ENCODE measurements around the gene PRKAR2B.
A peak's percentile ranks its signal among the peaks of the same experiment; 100 is the strongest.

The PRKAR2B gene

GRCh38 chr7:107162475-107162874 lies 118.0 kb downstream of the PRKAR2B start:
- DNase-seq = no peak

DNA sequence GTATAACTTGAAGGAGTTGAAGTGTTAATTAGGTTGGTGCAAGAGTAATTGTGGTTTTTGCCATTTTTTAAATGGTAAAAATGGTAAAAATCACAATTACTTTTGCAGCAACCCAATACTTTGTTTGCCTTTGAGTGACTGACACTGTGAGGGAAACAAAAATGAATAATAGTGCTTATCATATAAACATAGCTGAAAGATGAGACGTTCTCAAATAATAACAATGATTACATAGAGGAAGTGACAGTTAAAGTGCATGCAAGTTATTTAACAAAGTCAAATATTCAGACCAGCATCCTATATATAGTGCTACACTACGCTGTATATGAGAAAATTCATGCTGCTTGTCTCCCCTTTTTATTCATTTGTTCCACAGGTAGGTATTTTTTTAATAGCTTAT lies 119.6 kb downstream of the PRKAR2B start:
- peak; percentile 55 for DNase-seq

DNA sequence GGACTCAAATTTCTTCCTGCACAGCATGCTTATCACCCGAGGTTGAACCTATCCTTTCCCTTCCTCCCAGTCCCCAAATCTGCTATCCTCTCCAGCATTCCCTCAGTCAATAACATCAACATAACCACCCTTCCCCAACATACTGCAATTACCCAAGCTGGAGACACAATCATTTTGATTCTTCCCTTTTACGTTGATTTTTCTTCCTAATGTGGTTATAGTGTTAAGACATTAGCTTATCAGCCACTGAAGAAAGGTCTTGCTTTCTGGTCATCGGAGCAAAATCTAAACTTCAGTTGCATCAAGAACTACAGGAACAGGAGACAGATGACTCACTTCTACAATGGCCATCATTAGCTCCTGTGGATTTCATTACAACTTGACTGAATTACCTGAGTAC lies 120.8 kb downstream of the PRKAR2B start:
- no peak for DNase-seq

DNA sequence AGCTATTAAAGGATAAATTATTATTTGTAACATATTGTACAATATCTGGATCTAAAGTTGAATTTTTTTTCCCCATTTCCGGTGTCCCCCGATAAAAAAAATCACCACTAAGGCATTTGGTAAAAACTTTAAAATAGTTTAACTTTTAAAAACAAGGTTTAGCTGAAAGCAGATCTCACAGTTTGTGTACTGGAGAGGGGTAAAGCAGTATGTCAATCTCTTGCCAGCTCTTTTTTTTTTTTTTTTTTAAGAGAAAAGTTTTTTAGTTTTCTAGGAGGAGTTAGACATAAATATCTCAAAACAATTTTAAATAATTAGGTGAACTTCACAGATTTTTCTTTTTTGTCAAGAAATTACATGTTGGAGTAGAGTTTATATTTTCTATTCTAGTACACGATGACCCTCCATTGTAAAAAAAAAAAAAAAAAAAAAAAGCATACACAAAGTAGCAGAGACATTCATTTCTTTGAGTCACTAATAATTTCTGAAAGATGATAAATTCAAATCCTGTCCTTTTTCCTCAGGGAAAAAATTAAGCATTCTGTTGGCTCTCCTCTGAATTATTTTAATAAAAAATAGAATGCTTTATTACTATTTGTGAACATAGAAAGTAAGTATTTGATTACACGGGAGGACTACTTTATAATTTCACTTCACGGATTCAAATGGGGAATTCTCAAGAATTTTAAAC lies 122.4 kb downstream of the PRKAR2B start:
- no peak for DNase-seq

DNA sequence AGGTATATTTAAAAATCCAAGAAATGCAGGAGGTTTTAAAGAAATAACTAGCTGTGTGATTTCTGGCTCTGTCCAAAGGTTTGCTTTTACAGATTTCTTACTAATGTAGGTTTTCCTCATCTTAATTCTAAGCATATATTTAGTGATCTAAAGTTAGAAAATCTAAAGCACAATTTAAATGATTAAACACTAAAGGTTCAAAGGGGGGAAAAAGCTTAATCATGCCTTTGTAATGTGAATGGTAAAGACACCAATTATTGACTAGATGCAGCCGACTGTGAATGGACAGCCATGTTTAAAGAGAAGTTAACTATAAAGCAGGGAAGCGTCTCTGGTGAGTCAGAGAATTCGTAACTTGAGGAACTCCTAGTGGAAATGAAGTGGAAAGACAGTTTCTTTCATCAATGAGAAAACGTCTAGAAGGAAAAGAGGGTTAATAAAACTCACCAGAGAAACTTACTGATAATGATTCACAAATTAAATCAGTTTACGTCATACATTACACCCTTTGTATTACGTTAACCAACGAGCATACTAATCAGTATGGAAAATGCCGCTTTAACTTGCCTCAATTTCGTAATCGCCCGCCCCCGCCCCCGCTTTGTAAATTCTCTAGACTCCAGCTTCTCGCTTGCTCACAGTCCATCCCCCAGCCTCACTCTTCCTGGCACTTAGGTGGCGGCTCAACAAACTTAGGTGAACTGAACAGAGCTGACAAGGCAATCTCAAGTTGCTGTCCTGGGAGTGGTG lies 123.2 kb downstream of the PRKAR2B start:
- peak; percentile 85 for DNase-seq

DNA sequence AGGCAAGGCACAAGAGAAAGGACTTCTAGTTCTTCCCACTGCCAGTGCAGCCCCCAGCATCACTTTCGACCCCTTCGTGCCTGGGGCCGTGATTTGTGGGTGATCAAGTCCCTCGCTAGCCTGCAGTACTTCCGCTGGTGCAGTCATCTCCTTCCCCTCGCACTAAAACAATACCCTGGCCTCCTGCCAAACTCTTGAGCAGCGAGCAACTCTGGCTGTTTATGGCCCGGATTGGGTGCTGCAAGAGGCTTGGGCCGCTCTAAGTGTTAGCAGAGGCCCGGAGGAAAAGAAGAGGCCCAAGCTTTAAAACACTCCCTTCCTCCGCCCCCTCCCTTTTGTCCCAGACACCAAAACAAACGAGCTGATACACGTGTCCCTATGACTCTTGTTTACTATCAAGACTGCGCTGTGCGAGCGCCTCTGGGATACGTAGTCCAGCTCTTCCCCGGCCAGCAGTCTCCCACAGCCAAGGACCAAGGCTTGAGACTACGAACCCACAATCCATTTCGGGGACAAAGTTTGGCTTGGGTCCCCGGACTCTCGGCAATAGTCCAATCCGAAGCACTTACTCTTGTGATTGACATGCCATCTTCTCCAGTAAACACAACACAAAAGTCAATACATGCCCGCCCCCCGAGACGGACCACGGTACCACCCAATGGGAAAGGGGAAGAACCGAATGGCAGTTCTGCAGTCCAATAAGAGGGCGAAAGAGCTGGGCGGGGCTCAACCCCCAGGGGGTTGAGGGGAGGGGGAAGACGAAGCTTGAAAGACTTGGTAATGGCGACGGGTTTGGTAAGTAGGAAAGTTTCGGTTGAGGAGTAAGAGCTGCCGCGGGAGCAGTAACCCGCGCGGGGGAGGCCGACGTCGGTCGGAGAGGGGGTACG lies 124.0 kb downstream of the PRKAR2B start, which contains the start of gene HBP1:
Gene HBP1 (plus strand): TSS at position 771 of the 887 bp plus-strand sequence. CDS start 10,891 bp downstream, outside the sequence.
- DNase-seq = peak; percentile 100

DNA sequence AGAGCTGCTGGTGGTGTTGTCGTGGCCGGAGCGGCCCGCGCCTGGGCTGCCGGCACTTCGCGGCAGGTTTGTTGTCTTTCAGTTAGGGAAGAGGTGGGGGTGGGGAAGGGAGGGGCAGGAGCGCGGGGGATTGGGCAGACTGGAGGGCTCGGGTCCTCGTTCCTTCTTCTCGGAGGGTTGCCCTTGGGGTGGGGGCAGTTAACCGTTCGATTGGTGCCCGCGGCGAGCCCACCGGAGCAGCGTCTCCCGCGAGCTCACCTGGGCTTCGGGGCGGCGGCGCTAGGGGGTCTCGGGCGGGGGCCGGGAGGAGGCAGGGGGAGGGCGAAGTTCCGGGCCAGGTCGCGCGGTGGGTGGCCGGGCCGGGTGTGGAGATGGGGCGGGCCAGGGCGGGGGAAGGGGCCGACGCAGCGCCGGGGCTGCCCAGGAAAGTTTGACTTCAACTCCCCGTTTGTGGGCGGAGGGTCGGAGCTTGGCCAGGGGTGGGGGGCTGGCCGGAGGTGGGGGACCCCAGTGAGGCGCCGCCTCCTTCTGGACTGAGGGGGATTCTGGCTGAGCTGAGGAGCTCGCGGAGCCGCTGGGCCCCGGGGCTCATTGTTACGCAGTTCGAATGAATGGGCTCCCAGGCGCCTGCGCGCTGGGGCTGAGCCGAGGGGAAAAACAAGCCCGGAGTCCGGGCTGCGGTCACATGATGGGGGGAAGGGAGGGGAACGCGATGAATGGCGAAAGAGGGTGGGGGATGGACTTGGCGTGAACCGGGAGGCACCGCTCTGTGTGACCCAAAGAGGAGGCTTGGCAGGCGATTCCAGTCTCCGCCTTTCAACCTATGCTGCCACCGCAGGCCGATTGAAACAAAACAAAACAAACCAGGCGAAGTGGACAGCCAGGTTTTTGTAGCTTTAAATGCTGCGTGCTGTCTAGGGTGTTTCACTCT lies 124.9 kb downstream of the PRKAR2B start:
- DNase-seq = peak; percentile 94

DNA sequence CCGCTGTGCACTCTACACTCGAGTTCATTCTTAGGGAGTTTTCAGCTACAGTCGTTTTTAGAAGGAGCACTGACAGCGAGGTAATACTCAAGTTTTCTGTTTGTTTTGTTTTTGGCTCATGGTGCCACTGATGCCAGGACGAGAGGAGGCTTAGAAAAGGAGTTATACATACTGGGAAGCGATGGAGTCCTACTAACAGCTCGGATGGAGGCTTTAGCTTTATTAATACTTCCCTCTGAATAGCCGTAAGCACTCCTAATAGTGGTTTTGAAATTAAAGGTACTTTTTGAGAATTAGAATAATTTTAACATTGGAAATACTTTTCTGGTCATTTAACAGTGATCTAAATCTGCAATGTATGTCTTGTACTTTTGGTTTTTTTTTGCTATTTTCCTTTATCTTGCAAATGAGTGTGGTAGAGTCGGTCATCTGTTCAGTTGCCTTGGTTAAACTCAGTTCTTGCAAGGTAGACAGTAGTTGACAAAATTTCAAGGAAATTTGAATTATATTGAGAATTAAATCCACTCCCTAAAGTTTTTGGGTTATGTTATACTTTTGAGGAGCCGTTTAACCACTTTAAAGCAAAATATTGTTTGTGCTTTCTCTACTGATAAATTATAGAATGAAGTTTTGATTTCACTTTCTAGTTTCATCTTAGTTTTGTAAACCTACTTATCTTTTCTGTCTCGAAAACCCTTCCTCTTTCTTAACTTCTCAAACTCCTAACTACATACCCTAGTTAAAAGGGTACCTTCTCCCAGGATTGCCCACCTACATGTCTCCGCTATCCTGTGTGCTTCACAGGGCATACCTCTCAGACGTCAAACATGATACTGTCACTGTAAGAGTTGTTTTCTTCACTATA lies 125.8 kb downstream of the PRKAR2B start:
- no peak for DNase-seq

- no peak for DNase-seq
These were observed 127.0 kb downstream of the PRKAR2B start for GRCh38 chr7:107171496-107171895.

DNA sequence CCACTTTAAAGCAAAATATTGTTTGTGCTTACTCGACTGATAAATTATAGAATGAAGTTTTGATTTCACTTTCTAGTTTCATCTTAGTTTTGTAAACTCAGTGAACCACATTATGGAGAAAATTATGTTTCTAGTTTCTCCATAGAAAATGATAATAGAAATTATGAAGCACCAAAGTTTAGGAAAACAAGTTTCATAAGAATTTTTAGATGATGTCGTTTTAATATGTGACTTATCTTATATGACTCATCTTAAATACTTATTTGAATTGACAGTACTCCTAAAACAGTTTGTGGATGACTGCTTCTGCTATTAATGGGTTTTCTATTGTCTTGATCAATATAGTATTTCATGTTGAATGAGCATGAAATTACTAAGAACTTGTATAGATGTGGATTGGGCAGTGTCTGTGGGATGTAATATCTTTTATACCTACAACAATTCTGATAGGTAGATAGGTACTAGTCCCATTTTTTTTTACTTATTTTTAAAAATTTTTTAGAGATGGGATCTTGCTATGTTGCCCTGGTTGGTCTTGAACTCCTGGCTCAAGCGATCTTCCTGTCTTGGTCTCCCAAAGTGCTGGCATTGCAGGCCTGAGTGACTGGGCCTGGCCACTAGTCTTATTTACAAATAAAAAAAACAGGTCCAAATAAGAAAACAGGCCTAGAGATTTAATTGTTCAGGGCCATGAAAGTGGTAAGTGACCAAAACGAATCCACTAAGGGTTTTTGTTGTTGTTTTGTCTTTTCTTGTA lies 127.9 kb downstream of the PRKAR2B start:
- DNase-seq = peak; percentile 16

DNA sequence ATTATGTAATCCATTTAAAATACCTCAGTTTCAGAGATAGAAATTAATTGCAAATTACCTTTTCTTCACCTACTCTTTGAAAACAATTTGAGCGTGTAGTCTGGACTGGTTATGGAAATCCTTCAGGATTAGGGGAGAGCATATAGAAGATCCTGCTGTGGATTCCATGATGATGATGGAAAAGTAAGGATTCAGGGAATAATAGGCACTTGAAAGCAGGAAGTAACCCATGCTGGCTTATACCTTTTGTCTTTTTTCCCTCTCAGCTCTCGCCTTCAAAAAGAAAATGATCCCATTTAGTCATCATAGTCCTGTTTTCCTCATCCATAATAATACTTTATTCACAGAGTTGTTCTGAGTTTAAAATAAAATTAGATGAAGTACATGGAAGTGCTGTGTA lies 128.7 kb downstream of the PRKAR2B start:
- no peak for DNase-seq

DNA sequence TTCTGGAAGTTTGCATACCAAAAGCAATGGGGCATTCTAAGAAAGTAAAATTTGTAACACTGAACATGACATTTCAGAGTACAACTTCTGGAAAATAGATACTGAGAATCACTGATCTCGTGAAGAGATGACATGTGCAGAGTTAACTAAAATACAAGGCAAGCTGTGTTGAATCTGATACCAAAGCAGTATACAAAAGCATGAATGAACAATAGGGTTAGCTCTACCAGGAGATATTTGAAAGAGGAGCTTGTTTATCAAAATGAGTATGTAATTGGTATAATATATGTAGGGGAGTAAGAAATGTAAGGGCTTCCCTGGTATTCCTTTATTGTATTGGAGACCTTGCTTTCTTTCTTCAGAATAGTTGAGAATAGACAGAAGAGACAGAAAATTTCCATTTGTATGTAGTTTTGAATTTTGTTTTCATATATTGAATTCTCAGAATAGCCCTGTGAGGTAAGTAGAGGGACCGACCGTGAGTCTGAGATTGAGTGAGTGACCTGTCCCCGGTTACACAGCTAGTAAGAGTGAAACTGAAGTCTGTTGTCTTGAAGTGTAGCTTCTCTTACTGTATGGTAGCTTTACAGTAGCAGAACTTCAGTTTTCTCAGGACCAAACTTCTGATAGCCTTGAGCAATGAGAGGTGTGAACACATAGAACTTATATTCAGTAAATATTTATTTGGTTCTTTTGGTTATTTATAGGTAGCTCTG lies 129.3 kb downstream of the PRKAR2B start:
- no peak for DNase-seq

- DNase-seq = peak; percentile 21
These were observed 135.0 kb downstream of the PRKAR2B start for GRCh38 chr7:107179326-107180164.

DNA sequence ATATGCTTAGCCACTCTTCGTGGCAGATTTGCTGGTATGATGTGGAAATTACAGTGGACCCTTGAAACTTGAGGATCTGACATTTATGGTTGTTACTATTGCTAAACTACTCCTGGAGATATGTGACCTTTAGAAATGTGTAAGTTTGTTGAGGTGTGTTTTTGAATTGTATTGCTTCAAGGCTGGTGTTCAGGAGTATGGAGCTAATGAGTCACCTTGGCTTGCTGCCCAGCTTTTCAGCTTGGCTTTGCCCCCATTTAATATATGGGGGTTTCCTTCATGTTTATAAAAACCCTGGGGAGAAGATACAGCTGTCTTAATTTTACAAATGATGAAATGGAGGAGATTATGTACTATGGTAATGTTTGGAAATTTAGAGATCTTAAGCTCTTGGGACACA lies 135.9 kb downstream of the PRKAR2B start:
- peak; percentile 47 for DNase-seq

GRCh38 chr7:107181172-107181571 lies 136.7 kb downstream of the PRKAR2B start:
- DNase-seq = no peak

GRCh38 chr7:107185716-107186115 lies 141.2 kb downstream of the PRKAR2B start:
- DNase-seq = no peak

DNA sequence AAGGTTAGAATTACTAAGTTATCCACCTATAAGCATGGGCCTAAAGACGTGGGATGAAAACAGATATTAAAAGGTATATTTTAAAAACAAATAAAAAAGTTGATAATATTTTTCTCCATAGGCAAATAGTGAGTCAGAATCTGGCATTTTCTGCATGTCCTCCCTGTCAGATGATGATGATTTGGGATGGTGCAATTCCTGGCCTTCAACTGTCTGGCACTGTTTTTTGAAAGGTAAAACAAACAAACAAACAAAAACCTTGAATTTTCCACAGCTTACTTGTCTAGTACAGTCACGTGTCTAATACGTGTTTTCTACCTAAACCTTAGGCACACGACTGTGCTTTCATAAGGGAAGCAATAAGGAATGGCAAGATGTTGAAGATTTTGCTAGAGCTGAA lies 141.7 kb downstream of the PRKAR2B start:
- no peak for DNase-seq

- no peak for DNase-seq
These were observed 143.3 kb downstream of the PRKAR2B start for GRCh38 chr7:107187774-107188173.
